Measurements from ENCODE around the gene CPNE7.

GRCh38 chr16:89613954-89614459, 38.4 kb downstream of the CPNE7 start:
- TF ChIP-seq, protein P1, sequence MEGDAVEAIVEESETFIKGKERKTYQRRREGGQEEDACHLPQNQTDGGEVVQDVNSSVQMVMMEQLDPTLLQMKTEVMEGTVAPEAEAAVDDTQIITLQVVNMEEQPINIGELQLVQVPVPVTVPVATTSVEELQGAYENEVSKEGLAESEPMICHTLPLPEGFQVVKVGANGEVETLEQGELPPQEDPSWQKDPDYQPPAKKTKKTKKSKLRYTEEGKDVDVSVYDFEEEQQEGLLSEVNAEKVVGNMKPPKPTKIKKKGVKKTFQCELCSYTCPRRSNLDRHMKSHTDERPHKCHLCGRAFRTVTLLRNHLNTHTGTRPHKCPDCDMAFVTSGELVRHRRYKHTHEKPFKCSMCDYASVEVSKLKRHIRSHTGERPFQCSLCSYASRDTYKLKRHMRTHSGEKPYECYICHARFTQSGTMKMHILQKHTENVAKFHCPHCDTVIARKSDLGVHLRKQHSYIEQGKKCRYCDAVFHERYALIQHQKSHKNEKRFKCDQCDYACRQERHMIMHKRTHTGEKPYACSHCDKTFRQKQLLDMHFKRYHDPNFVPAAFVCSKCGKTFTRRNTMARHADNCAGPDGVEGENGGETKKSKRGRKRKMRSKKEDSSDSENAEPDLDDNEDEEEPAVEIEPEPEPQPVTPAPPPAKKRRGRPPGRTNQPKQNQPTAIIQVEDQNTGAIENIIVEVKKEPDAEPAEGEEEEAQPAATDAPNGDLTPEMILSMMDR (IDR thresholded peaks at IDR 0.05) = no peak
- TF ChIP-seq EZH2 (IDR thresholded peaks at IDR 0.05; ENCODE audit: borderline replicate concordance, insufficient read depth, low read depth, low read length, poor library complexity, severe bottlenecking) = no peak

Data from B cell (primary cell).